ENCODE data around the gene CTXN2. TPM values are rescaled to one million over a fixed set of nuclear protein-coding genes. Genes with fewer than 3 reads are reported as not detected.

Gene CTXN2
- total RNA-seq, 1 experiment from 2014 or later, result 0.07 TPM

DNA sequence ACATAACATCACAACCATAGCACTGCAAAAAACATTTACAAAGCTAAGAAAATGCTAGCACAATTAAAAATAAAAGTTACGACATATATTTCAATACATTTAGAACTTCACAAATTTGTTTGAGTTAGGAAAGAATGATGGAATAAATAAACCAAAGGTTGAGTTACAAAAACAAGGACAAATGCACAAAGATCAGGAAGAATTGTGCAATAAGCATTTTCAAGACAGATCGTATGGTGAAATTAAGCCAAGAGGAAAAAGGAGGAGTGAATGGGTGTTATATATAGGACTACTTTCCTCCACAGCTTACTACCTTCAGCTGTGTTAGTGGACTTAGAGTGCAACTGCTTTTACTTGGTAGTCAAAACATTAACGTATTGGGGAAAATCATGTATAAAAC, 5.9 kb upstream of the CTXN2 start:
- POLR2A ChIA-PET, result no interaction called here
- Mint-ChIP-seq H3K27me3 (ENCODE audit: low read depth) (no peaks in the 10 kb centered on the region), H3K27ac (no peak overlapping the region), H3K4me3 (no peak overlapping the region), H3K4me1 (peaks cover 2% of the 10 kb centered on the region; the same call in 1 of the 2 replicates), H3K9me3 (peaks cover 10% of the 10 kb centered on the region; the same call in 1 of the 2 replicates), H3K36me3 (no peaks in the 10 kb centered on the region)
- TF ChIP-seq ZNF396 (CRISPR knock-in tag; IDR thresholded peaks at IDR 0.05; ENCODE audit: borderline replicate concordance) (no peak), HMGA2 (CRISPR knock-in tag; IDR thresholded peaks at IDR 0.05) (no peak), GTF2I (CRISPR knock-in tag; conservative IDR thresholded peaks at IDR 0.05) (no peak), CREM (CRISPR knock-in tag; IDR thresholded peaks at IDR 0.05) (no peak), ZNF219 (CRISPR knock-in tag; IDR thresholded peaks at IDR 0.05; ENCODE audit: borderline replicate concordance) (no peak), ZNF121 (CRISPR knock-in tag; IDR thresholded peaks at IDR 0.05) (no peak), NFE2L1 (CRISPR knock-in tag; IDR thresholded peaks at IDR 0.05) (no peak), FOXK1 (CRISPR knock-in tag; IDR thresholded peaks at IDR 0.05) (no peak), TCF7 (CRISPR knock-in tag; IDR thresholded peaks at IDR 0.05; ENCODE audit: low read depth) (no peak), ESRRA (CRISPR knock-in tag; IDR thresholded peaks at IDR 0.05; ENCODE audit: borderline replicate concordance) (no peak), MXD4 (CRISPR knock-in tag; IDR thresholded peaks at IDR 0.05; ENCODE audit: borderline replicate concordance) (no peak)
- TF ChIP-seq, protein P1, sequence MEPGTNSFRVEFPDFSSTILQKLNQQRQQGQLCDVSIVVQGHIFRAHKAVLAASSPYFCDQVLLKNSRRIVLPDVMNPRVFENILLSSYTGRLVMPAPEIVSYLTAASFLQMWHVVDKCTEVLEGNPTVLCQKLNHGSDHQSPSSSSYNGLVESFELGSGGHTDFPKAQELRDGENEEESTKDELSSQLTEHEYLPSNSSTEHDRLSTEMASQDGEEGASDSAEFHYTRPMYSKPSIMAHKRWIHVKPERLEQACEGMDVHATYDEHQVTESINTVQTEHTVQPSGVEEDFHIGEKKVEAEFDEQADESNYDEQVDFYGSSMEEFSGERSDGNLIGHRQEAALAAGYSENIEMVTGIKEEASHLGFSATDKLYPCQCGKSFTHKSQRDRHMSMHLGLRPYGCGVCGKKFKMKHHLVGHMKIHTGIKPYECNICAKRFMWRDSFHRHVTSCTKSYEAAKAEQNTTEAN (CRISPR knock-in tag; IDR thresholded peaks at IDR 0.05), result no peak
- TF ChIP-seq, protein P2, sequence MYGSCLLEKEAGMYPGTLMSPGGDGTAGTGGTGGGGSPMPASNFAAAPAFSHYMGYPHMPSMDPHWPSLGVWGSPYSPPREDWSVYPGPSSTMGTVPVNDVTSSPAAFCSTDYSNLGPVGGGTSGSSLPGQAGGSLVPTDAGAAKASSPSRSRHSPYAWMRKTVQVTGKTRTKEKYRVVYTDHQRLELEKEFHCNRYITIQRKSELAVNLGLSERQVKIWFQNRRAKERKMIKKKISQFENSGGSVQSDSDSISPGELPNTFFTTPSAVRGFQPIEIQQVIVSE (CRISPR knock-in tag; IDR thresholded peaks at IDR 0.05; ENCODE audit: borderline replicate concordance), result no peak
- TF ChIP-seq, protein P3, sequence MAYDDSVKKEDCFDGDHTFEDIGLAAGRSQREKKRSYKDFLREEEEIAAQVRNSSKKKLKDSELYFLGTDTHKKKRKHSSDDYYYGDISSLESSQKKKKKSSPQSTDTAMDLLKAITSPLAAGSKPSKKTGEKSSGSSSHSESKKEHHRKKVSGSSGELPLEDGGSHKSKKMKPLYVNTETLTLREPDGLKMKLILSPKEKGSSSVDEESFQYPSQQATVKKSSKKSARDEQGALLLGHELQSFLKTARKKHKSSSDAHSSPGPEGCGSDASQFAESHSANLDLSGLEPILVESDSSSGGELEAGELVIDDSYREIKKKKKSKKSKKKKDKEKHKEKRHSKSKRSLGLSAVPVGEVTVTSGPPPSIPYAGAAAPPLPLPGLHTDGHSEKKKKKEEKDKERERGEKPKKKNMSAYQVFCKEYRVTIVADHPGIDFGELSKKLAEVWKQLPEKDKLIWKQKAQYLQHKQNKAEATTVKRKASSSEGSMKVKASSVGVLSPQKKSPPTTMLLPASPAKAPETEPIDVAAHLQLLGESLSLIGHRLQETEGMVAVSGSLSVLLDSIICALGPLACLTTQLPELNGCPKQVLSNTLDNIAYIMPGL (CRISPR knock-in tag; IDR thresholded peaks at IDR 0.05), result no peak
- TF ChIP-seq, protein P4, sequence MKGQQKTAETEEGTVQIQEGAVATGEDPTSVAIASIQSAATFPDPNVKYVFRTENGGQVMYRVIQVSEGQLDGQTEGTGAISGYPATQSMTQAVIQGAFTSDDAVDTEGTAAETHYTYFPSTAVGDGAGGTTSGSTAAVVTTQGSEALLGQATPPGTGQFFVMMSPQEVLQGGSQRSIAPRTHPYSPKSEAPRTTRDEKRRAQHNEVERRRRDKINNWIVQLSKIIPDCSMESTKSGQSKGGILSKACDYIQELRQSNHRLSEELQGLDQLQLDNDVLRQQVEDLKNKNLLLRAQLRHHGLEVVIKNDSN (CRISPR knock-in tag; IDR thresholded peaks at IDR 0.05), result no peak
- TF ChIP-seq, protein P5, sequence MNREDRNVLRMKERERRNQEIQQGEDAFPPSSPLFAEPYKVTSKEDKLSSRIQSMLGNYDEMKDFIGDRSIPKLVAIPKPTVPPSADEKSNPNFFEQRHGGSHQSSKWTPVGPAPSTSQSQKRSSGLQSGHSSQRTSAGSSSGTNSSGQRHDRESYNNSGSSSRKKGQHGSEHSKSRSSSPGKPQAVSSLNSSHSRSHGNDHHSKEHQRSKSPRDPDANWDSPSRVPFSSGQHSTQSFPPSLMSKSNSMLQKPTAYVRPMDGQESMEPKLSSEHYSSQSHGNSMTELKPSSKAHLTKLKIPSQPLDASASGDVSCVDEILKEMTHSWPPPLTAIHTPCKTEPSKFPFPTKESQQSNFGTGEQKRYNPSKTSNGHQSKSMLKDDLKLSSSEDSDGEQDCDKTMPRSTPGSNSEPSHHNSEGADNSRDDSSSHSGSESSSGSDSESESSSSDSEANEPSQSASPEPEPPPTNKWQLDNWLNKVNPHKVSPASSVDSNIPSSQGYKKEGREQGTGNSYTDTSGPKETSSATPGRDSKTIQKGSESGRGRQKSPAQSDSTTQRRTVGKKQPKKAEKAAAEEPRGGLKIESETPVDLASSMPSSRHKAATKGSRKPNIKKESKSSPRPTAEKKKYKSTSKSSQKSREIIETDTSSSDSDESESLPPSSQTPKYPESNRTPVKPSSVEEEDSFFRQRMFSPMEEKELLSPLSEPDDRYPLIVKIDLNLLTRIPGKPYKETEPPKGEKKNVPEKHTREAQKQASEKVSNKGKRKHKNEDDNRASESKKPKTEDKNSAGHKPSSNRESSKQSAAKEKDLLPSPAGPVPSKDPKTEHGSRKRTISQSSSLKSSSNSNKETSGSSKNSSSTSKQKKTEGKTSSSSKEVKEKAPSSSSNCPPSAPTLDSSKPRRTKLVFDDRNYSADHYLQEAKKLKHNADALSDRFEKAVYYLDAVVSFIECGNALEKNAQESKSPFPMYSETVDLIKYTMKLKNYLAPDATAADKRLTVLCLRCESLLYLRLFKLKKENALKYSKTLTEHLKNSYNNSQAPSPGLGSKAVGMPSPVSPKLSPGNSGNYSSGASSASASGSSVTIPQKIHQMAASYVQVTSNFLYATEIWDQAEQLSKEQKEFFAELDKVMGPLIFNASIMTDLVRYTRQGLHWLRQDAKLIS (CRISPR knock-in tag; IDR thresholded peaks at IDR 0.05; ENCODE audit: borderline replicate concordance), result no peak
- TF ChIP-seq, protein P6, sequence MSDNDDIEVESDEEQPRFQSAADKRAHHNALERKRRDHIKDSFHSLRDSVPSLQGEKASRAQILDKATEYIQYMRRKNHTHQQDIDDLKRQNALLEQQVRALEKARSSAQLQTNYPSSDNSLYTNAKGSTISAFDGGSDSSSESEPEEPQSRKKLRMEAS (CRISPR knock-in tag; IDR thresholded peaks at IDR 0.05), result no peak
- TF ChIP-seq, protein P7, sequence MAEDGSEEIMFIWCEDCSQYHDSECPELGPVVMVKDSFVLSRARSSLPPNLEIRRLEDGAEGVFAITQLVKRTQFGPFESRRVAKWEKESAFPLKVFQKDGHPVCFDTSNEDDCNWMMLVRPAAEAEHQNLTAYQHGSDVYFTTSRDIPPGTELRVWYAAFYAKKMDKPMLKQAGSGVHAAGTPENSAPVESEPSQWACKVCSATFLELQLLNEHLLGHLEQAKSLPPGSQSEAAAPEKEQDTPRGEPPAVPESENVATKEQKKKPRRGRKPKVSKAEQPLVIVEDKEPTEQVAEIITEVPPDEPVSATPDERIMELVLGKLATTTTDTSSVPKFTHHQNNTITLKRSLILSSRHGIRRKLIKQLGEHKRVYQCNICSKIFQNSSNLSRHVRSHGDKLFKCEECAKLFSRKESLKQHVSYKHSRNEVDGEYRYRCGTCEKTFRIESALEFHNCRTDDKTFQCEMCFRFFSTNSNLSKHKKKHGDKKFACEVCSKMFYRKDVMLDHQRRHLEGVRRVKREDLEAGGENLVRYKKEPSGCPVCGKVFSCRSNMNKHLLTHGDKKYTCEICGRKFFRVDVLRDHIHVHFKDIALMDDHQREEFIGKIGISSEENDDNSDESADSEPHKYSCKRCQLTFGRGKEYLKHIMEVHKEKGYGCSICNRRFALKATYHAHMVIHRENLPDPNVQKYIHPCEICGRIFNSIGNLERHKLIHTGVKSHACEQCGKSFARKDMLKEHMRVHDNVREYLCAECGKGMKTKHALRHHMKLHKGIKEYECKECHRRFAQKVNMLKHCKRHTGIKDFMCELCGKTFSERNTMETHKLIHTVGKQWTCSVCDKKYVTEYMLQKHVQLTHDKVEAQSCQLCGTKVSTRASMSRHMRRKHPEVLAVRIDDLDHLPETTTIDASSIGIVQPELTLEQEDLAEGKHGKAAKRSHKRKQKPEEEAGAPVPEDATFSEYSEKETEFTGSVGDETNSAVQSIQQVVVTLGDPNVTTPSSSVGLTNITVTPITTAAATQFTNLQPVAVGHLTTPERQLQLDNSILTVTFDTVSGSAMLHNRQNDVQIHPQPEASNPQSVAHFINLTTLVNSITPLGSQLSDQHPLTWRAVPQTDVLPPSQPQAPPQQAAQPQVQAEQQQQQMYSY (CRISPR knock-in tag; IDR thresholded peaks at IDR 0.05), result no peak
- TF ChIP-seq, protein P8, sequence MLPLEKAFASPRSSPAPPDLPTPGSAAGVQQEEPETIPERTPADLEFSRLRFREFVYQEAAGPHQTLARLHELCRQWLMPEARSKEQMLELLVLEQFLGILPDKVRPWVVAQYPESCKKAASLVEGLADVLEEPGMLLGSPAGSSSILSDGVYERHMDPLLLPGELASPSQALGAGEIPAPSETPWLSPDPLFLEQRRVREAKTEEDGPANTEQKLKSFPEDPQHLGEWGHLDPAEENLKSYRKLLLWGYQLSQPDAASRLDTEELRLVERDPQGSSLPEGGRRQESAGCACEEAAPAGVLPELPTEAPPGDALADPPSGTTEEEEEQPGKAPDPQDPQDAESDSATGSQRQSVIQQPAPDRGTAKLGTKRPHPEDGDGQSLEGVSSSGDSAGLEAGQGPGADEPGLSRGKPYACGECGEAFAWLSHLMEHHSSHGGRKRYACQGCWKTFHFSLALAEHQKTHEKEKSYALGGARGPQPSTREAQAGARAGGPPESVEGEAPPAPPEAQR (CRISPR knock-in tag; IDR thresholded peaks at IDR 0.05), result no peak
- TF ChIP-seq, protein P9, sequence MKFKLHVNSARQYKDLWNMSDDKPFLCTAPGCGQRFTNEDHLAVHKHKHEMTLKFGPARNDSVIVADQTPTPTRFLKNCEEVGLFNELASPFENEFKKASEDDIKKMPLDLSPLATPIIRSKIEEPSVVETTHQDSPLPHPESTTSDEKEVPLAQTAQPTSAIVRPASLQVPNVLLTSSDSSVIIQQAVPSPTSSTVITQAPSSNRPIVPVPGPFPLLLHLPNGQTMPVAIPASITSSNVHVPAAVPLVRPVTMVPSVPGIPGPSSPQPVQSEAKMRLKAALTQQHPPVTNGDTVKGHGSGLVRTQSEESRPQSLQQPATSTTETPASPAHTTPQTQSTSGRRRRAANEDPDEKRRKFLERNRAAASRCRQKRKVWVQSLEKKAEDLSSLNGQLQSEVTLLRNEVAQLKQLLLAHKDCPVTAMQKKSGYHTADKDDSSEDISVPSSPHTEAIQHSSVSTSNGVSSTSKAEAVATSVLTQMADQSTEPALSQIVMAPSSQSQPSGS (CRISPR knock-in tag; IDR thresholded peaks at IDR 0.05; ENCODE audit: borderline replicate concordance, low read depth), result no peak
- ATAC-seq (no peak), DNase-seq (ENCODE audit: low spot score) (no peak)
- CTCF ChIA-PET, result no interaction called here
